ENCODE measurements around the gene AP2A2.
"Not testable (repeated sequence)": the region's sequence is repeated elsewhere in the genome, so short reads cannot be mapped to it uniquely, and the experiment has no call there.

Gene AP2A2

DNA sequence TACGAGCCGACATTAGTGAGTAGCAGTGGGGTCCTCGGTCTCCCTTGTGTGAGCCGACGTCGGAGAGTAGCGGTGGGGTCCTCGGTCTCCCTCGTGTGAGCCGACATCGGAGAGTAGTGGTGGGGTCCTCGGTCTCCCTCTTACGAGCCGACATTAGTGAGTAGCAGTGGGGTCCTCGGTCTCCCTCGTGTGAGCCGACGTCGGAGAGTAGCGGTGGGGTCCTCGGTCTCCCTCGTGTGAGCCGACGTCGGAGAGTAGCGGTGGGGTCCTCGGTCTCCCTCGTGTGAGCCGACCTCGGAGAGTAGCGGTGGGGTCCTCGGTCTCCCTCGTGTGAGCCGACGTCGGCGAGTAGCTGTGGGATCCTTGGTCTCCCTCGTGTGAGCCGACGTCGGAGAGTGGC is 49.7 kb downstream of the AP2A2 start:
- DNase-seq (ENCODE audit: low spot score), result not testable (repeated sequence)

DNA sequence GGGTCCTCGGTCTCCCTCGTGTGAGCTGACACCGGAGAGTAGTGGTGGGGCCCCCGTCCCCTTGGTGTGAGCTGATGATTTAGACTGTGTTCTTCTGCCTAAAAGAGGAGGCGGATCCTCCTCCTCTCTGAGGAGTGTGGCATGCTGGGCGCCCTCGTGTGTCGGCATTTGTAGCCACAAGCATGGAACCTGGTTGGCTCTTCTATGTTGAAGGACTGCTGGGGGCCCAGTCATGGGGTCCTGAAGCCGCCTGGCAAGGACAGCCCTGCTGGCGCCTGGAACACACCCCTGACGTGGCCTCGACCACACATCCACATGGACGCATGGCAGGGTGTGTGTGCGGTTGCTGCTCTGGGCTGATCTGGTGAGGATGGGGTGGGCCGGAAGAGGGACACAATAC is 50.2 kb downstream of the AP2A2 start:
- DNase-seq (ENCODE audit: low spot score), result peak; percentile 78

DNA sequence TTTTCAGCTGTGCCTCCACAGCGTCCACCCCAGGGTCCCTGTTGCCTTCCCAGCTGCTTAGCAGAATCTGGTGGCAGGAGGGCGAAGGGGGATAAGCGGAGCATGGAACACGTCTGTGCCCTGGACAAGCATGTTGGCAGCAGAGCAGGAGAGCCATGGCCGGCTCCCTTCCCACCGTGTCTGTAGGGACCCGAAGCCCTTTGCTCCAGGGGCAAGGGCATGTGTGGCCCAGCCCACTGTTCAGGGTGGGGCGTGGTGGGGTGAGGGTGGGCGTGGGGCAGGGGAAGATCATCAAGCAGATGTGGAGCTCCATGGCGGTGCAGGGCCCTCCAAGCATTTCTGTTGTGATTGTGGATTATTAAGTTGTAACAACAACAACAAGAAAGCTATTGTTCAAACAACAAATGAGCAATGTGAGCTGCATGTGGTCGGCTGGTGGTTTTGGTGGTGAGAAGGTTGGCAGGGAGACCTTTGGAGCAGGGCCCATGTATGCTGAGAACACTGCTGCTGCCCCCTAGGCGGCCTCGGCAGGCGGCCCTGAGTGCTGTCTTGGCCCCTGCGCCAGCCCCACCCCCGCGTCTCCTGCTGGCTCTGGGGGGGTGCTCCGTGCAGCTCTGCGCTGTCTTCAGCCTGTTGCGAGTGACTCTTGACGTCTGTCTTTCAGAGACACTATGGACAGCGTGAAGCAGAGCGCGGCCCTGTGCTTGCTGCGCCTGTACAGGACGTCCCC is 50.9 kb downstream of the AP2A2 start:
- DNase-seq (ENCODE audit: low spot score), result peak; percentile 82

DNA sequence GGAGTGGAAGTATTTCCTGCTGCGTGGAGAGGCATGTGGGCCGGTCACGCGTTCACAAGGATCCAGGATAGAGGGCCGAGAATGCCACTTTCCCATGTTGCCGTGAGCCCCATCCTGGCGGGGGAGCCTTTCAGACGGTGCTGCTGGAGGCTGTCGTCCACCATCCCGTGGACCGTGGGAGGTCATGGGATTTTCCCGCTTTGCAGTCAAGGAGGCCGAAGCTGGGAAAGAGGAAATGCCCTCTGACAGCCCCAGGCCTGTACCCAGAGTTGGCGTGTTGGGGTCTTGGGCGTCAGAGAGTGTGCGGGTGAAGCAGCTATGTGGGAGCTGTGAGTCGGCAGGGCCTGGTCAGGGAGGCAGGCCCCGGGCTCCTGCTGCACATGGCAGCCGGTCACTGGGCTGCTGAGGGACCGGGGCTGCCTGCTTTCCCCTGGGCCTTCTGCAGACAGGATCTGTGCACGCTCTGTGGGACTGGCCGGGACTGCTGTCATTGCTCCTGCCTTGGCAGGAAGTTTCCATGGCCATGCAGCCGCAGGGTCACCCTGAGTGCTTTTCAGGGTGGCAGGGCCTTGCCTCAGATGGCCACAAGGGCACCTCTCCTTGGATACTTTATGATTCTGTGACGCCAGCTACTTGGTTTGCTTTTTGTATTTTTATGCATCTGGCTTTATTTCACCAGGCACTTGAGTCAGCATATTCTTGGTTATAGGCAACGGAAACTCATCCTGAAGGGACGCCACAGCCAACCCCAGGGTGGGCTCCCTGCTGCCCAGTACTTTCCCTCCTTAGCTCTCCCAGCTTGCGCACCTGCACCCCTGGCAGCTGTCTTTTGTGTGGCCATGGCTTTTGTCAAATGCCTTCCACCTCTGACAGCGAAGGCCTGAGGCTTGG is 52.4 kb downstream of the AP2A2 start:
- no peak for DNase-seq (ENCODE audit: low spot score)

DNA sequence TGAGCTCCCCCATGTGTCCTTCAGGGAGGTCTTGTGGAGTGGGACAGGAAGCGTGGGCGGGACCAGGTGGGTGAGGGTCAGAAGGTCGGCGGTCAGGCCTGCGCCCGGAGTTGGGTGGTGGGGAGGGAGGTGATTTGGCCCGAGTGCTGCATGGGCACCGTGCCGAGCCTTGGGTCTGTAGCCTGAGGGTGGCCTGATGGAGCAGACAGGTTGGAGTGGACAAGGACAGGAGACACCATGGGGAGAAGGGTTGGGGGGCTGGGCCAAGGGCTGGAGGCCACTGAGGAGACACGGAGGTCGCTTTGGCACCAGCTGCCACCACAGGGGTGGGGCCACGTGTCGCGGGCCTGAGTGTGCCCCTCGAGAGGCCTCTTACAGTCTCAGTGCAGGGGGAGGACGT is 53.1 kb downstream of the AP2A2 start:
- DNase-seq (ENCODE audit: low spot score), result no peak

DNA sequence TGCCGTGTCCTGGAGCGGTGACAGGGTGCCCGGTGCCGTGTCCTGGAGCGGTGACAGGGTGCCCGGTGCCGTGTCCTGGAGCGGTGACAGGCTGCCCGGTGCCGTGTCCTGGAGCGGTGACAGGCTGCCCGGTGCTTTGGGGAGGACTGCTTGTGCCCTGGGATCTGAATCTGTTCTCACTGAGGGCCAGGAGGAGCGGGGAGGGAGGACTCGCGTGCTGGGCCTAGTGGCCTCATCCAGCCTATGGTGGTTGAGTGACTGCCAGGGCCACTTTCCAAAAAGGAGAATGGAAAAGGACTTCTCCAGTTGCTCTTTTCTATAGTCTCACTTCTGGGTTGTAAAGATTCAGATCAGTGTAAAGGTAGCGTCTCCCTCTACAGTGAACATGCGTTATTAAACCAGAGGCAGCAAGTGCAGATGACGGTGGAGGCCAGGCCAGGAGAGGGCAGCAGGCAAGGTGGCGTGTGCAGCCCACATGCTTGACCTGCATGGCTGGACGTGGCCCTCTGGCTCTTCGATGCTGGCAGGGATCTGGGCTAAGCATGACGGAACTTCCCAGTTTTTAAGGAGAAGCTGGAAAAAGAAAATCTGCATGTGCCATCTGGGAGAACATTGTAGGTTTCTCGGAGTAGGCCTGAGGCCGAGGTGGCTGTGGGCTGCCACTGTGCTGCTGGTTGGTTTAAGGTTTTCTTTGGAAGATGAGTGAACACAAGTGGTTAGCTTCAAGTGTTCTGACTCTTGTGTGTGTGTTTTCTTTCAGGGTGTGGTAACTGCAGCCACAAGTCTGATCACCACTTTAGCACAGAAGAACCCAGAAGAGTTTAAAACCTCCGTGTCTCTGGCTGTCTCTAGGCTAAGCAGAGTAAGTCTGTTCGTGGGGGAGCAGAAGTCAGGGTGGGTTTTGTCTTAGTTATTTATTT is 55.0 kb downstream of the AP2A2 start:
- no peak for DNase-seq (ENCODE audit: low spot score)

DNA sequence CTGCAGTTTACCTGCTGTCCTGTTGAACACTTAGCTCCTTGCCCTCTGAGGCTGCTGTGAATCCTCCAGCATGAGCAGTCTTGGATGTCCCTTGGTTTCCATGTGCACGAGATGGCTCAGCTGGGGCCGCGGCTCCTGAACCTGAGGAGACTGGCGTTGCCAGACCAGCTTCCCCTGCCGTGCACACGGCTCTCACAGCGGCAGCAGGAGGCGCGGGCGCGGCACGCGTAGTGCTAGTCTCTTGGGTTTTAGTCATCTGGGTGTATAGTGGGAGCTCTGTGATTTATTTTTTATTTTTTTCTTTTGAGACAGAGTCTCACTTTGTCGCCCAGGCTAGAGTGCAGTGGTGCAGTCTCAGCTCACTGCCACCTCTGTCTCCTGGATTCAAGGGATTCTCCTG is 56.1 kb downstream of the AP2A2 start:
- DNase-seq (ENCODE audit: low spot score), result no peak

DNA sequence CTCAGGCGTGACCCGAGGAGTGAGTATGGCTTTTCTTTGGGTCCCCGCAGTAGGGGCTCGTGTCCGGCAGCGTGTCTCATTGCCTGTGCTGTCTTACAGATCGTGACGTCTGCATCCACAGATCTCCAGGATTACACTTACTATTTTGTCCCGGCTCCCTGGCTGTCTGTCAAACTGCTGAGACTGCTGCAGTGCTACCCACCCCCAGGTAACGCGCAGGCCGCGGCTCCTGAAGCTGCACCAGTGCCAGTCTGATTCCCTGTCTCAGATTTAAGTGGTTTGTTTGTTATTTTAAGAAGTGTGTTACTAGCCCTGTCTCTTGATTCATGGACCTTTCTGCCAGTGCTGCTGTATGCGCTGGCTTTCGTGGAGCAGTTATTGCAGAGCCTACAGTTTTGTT is 58.9 kb downstream of the AP2A2 start:
- DNase-seq (ENCODE audit: low spot score), result no peak

DNA sequence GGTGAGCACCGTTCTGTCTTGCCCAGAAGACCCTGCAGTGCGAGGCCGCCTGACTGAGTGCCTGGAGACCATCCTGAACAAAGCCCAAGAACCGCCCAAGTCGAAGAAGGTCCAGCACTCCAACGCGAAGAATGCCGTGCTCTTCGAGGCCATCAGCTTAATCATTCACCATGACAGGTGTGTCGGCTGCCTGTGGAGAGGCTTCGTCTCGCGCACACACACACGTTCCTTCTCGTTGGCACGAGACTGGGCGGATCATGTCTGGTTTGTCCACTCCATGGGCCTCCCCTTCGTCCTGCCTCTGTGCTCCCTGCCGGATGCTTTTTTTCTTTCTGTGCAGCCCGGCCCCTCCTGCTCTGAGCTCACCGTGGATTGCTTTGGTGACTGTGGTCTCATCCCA is 59.7 kb downstream of the AP2A2 start:
- DNase-seq (ENCODE audit: low spot score), result no peak

DNA sequence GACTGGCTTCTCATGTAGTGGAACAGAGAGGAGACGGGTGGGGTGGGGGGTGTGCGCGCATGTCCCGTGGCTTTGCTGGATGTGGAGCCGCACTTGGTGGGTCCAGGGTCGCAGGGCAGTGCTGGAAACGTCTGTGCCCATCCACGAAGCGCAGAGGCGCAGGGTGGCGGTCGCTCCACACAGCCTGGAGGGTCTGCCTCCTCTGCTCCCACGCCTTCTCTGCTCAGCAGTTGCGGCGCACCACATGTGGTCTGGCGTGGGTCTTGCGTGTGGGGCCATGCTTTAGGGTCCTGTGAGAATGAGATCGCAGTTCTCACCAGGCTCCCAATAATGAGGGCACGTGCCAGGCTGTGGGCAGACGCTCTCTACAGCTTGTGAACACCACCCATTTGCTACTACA is 60.2 kb downstream of the AP2A2 start:
- DNase-seq (ENCODE audit: low spot score), result no peak

DNA sequence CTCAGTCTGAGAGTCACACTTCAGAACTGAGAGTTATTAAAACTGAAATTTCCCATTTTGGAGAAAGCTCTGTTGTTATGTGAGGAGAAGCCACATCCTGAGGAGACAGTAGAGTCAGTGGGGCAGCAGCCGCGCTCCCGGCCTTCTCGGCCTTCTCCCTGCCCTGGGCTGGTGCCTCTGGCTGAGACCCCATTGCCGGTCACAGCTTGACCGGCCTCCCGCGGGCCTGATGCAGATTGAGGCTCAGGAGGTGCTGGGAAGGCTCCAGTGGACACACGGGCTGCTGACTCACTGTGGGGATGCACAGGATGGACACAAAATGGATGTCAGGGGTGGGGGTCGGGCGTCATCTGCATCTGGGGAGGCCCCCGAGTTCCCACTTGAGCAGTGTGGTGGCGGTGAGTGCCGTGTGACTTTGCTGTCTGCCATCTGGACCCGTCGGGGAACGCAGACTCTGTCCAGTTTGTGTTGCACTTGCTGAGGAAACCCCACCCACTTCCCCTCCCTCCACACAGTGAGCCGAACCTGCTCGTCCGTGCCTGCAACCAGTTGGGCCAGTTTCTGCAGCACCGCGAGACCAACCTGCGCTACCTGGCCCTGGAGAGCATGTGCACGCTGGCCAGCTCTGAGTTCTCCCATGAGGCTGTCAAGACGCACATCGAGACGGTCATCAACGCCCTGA is 60.7 kb downstream of the AP2A2 start:
- DNase-seq (ENCODE audit: low spot score), result no peak

DNA sequence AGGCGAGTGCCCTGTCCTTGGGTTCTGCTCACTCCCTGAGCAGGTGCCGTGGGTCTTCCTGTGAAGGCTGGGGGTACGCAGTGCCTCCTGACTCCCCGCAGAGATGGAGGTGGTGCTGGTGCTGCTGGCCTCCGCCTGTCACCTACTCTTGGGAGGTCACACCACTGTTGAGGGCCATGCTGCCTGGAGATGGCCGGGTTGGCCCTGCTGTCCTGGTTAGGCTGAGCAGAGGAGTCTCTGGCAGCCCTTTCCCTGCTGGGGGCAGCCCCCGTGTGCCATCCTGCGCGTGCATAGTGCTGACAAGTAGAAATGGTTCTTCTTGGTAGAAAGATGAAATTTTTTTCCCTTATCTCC is 61.3 kb downstream of the AP2A2 start:
- no peak for DNase-seq (ENCODE audit: low spot score)

DNA sequence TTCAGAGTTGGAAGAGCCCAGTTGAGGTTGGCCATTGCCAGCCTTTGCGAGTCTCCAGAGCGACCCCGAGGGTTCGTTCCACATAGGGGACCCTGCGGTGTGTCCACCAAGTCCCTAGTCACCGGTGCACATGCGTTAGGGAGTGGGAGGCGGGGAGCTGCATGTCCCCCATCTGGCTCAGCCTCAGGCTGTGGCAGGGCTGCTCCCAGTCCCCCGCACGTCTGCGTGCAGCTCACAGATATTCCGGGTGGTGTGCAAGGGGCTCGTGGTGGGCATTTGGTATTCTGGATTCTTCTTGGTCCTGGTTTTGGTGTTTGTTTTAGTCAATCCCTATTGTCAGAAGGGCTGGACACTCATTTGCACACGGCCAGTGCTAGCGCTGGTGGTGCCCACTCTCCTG is 62.0 kb downstream of the AP2A2 start:
- no peak for DNase-seq (ENCODE audit: low spot score)

DNA sequence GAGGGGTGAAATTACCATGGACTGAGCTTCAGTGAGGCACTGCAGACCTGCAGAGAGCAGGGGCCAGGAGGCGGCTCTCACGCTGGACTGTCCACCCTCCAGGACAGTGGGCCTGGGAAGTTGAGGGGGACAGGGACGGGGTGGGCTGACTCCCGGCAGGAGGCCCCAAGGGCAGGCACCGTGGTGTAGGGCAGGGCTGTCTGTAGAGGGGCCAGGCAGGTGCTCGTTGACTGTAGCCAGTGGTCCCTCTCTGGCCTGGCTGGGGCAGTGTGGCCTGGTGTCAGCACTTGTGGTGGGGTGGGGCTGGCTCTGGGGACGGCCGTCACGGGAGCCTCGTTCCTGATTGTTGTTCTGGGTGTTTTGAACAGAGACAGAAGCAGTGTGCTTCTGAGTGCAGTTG is 64.4 kb downstream of the AP2A2 start:
- no peak for DNase-seq (ENCODE audit: low spot score)

DNA sequence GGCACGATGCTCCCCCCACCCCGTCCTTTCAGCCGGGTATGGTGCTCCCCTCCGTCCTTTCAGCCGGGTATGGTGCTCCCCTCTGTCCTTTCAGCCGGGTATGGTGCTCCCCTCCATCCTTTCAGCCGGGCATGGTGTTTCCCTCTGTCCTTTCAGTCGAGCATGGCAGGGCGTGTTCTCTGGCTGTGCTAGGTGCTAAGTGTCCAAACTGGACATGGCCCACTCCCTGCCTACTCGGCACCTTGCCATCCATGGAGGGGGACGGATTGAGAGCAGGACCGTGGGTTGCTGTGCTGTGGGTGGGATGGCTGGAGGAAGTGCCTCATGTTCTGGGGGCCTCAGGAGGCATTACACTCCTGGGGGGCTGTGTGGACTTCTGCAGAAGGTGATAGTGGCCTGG is 65.4 kb downstream of the AP2A2 start:
- no peak for DNase-seq (ENCODE audit: low spot score)

DNA sequence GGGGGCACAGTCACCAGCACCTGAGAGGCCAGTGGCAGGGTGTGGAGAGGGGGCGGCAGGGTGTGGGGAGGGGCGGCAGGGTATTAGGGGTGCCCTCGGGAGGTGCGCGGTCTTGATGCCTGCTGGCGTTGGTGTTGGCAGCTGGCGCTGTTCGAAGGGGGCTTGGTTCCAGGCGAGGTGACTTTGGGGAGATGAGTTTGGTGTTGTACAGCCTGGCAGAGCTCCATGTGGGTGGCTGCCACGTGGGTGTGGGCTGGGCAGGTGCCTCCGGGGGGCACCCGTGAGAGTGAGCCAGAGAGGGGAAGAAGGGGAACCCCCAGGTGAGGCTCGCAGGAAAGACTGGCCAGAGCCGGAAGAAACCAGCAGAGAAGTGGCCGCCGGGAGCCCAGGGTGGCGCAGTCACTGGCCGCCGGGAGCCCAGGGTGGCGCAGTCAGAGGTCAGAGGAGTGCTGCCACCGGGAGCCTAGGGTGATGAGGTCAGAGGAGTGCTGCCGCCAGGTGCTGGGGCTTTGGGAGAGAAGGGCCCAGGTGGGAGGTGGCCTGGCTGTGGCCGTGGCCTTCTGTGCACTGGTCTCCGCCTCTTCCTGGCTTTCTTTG is 66.1 kb downstream of the AP2A2 start:
- DNase-seq (ENCODE audit: low spot score), result no peak

DNA sequence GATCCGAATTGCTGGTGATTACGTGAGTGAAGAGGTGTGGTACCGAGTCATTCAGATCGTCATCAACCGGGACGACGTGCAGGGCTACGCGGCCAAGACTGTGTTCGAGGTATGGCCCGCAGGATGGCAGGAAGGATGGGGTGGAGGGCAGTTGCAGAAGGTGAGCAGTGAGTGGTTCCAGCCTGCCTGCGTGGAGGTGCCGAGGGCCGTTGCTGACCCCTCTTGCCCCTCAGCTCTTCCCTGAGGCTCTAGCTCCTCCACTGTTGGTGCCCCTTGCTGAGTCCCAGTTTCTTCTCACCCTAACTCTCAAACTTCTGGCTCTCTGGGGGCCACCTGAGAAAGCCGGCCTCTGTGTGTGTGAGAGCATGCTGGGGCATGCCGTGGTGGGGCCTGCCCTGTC is 66.9 kb downstream of the AP2A2 start:
- no peak for DNase-seq (ENCODE audit: low spot score)

DNA sequence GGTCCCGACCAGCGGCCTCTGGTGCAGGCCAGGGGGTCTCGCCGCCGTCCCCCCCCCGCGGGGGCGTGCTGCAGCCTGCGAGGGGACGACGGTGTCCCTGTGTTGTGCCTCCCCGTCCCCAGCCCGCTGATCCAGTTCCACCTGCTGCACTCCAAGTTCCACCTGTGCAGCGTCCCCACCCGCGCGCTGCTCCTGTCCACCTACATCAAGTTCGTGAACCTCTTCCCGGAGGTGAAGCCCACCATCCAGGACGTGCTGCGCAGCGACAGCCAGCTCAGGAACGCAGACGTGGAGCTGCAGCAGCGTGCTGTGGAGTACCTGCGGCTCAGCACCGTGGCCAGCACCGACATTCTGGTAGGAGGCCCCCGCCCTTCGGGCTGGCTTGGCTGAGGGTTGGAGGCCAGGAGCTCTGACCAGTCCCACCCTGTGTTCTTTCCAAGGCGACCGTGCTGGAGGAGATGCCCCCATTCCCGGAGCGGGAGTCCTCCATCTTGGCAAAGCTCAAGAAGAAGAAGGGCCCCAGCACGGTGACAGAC is 68.0 kb downstream of the AP2A2 start:
- no peak for DNase-seq (ENCODE audit: low spot score)

DNA sequence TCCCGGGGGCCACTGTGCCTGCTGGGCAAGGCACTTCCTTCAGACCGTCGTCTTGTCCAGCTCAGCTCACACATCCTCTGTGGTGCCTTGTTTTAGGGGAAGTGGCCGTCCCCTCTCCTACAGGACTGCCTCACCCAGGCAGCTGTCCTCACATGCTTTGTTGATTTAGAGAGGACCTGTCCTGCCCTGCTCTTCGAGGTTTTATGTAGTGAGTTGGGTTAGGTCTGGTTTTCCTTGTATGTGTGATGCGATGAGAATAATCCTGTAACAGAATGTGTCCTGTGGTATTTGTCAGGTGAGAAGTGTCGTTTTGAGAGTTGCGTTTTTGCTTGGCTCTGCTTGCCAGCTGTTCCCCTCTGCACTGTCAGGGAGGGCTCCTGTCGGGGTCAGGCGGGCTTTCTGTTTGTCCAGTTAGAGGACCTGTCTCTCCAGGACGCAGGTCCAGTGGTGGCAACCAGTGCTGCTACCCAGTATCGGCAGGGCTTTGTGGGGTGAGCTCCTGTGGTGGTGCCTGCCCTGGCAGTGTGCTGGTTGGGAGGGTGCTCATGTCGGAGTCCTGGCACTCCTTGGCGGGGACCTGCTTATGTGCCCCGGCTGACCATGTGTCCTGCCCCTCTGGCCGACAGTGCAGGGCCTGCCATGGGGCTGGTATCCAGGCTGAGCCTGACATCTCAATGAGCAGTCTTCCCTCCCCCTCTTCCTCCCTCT is 69.5 kb downstream of the AP2A2 start:
- no peak for DNase-seq (ENCODE audit: low spot score)

DNA sequence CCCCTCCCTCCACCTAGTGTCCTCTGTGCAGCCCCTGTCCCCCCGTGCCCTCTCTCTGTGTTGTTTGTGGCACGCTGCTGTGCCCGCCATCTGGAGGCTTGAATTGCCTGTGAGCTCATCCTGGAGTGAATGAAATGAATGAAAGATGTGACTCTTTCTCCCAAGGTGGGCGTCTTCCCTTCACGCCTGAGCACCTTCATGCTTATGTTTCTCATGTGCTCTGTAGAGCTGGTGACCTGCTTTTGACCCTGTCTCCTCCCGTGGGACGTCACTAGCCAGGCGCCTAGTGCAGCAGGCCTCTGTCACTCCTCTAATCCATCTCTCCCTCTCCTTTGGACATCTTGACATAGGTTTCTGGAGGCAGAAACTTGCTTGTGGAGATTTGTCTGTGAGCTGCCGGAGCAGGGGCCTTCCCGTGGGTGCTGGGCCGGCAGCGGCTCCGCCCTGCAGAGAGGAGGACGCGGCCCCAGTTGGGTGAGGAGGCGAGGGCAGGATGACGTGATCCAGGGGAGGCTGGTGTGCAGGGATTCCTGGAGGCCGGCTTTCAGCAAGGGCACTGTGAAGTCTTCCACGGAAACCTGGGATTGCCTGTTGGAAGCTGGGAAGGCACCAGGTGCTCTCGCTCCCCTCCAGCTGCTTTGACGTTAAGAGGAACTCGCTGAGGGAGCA is 70.2 kb downstream of the AP2A2 start:
- no peak for DNase-seq (ENCODE audit: low spot score)
